Measurements from ENCODE around the gene TCAIM.

GRCh38 chr3:44451441-44451840 lies 112.9 kb downstream of the TCAIM start:
- TF ChIP-seq CTCF (conservative IDR thresholded peaks at IDR 0.05; ENCODE audit: low read depth, low read length) (no peak), MAZ (IDR thresholded peaks at IDR 0.05; ENCODE audit: borderline replicate concordance, low read depth, low read length) (no peak), FOS (IDR thresholded peaks at IDR 0.05; ENCODE audit: low read depth, low read length) (no peak), POLR2A (IDR thresholded peaks at IDR 0.05; ENCODE audit: low read depth, low read length) (no peak), RAD21 (IDR thresholded peaks at IDR 0.05; ENCODE audit: low read length) (no peak), CHD1 (IDR thresholded peaks at IDR 0.05; ENCODE audit: low read depth, low read length) (no peak), RFX5 (IDR thresholded peaks at IDR 0.05; ENCODE audit: low read depth, low read length) (no peak)
